HG02884 (cell line): ENCODE data around the gene C2orf68.
"Not testable (repeated sequence)": the region's sequence is repeated elsewhere in the genome, so short reads cannot be mapped to it uniquely, and the experiment has no call there.

Experiments
- ATAC-seq: cut with Tn5 transposase; IDR thresholded peaks from one replicate; pipeline ENCODE4 v1.9.1; 2021; ENCODE audit warnings: mild to moderate bottlenecking, moderate library complexity; ENCODE audit not compliant: unreplicated experiment

The C2orf68 gene

GRCh38 chr2:85599468-85600234 lies 12.2 kb downstream of the C2orf68 start:
- ATAC-seq = no peak

GRCh38 chr2:85598594-85599340 lies 13.1 kb downstream of the C2orf68 start:
- ATAC-seq = no peak

GRCh38 chr2:85597241-85597640 lies 14.6 kb downstream of the C2orf68 start:
- no peak for ATAC-seq

DNA sequence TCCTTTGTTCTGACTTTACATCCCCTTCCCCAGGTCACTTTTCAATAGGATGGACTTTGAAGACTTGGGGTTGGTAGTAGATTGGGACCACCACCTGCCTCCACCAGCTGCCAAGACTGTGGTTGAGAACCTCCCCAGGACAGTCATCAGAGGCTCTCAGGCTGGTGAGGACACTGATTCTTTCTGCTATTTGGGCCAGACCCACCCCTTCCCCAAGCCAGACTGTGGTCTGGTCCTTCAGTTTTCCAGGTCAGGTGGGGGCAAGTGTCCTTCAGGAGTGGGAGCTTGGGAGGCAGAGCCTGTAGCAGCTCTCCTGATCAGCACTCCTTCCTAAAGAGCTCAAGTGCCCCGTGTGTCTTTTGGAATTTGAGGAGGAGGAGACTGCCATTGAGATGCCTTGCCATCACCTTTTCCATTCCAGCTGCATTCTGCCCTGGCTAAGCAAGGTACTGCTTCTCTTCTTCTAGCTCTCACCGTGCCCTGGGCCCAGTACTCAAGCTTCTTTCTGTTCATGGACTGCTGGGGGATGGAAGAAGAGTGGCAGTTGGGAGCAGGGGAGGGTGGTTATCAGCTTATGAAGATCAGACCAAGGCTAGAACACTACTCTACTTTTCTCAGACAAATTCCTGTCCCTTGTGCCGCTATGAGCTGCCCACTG lies 15.3 kb downstream of the C2orf68 start:
- no peak for ATAC-seq

- no peak for ATAC-seq
Measured at GRCh38 chr2:85596026-85596333, 15.9 kb downstream of the C2orf68 start.

DNA sequence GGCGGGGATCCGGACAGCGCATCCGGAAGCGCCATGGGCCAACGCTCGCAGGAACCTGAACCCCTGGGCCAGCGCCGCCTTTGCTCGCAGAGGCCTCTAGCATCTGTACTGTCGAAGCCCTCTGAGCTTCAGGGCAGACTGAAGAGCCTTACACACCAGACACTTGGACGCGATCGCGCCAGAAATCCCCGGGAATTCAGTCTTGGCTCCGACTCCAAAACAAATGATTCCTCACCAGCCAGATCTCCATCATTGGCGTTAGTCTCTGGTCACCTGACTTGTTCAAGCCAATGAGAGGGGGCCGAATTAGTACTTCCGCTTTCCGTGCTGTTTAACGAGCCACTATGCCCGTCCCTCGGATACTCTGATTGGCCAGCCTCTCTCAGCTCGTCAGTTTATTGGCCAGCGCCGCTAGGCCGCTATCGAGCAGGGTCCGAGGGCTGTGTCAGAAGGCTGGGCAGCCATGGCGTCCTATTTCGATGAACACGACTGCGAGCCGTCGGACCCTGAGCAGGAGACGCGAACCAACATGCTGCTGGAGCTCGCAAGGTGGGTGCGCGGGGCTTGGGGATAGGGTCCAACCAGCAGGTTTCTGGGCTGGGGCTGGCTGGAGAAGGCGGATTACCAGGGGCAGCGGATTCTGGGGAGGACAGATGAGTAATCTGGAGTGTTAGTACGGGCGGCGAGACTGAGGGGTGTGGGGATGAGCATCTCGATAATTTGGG lies 16.4 kb downstream of the C2orf68 start, which contains the start of gene RNF181:
TSS of gene RNF181 (plus strand) at position 445 of the 725 bp plus-strand sequence. CDS start at position 464, 19 bp downstream.
- ATAC-seq = peak; percentile 100

DNA sequence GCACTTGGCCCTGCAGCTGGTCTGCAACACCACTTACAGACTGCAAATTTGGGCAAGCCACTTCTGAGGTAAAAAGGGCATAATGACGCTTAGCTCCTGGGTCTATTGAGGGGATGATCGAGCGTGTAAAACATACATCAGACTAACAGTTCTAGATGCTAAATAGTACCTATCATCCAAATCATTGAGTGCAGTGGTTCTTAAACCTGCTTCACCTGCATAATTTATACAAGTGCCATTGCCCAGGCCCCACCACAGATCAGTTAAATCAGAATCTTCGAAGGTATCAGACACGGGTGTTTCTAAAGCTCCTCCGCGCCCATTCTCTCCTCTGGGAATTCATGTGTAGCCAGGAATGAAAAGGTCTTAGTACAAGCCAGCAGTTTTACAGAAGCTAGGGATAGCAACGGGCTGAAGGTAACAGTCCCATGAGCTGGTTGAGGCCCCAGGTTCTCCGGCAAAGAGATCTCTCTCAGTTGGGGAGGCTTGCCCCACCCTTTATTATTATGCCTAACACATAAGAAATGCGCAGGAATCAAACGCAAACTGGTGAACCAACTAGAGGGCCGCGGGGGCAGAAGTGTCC lies 17.1 kb downstream of the C2orf68 start:
- ATAC-seq = no peak

DNA sequence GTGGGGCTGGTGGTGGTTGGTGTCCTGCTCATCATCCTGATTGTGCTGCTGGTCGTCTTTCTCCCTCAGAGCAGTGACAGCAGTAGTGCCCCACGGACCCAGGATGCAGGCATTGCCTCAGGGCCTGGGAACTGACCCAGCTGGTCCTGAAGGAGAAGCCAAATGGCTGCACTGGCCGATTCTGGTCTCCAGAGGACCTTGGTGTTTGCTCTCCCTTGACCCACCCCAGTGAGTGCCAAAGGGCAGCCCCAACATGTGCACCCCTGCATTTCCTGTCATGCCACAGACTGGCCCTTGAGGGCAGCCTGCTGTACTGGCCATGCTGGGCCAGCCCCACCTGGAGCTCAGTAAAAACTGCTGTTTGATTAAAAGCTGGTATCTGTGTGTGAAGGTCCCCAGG lies 18.8 kb downstream of the C2orf68 start:
- no peak for ATAC-seq

GRCh38 chr2:85592299-85592698 lies 19.6 kb downstream of the C2orf68 start:
- ATAC-seq = not testable (repeated sequence)

DNA sequence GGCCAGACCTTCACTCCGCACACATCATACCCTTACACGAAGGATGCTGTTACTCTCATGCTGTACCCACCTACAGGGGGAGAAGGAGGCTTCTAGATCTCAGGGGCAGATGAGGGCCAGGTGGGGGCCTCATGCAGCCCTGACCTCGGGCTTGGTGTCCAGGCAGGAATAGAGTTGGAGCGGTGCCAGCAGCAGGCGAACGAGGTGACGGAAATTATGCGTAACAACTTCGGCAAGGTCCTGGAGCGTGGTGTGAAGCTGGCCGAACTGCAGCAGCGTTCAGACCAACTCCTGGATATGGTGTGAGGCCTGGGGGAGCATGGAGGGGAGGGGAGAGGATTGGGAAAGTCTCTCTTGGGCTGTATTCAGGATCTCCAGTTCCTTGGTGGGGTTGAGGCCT lies 20.3 kb downstream of the C2orf68 start:
- ATAC-seq = no peak

- ATAC-seq = no peak
Measured at GRCh38 chr2:85590950-85591349, 20.9 kb downstream of the C2orf68 start.

GRCh38 chr2:85589982-85590791 lies 21.7 kb downstream of the C2orf68 start:
- no peak for ATAC-seq

GRCh38 chr2:85589181-85589580 lies 22.7 kb downstream of the C2orf68 start:
- no peak for ATAC-seq

GRCh38 chr2:85588645-85589044 lies 23.2 kb downstream of the C2orf68 start:
- no peak for ATAC-seq

- ATAC-seq = no peak
Measured at GRCh38 chr2:85588236-85588635, 23.6 kb downstream of the C2orf68 start.

- ATAC-seq = no peak
Measured at GRCh38 chr2:85585781-85586105, 26.1 kb downstream of the C2orf68 start.

DNA sequence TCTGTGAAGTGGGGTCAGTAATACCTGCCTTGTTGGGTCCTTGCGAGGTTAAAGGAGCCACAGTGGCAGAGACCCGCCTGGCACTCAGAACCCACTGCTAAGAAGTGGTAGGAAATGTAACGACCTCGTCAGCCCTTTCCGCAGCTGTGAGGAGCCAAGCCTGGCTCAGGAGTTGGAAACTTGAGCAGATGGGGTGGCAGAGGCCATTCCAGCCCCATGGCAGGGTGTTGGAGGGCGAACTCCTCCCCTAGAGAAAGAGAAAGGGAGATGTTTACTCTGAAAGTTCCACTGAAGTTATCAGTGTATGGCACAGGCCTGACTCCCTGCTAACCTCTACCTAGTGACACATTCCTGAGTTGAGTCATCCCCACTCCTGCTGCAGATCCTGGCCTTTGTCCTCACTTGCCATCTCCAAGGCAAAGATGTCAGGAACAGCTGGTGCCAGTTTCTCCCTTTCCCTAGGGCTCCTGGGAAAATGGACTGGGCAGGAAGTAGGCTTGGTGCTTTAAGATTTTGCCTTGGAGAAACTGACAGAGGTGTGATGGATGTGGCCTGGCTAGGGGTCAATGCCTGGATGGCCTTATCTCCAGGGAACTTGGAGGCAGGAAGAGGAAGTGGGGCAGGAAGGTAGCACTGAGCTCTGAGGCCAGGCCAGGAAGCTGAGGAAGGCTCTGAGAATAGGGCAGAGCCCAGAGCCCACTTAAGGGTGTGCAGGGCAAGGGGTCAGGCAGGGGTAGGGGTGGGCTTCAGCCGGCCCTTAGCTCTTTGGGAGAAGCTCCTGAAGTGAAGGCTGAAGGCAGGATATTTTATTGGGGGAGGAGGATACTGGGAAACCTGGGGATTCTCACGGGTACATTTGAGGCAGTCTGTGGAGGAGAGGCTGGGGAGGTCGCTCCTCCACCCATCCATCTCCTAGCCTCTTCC lies 26.7 kb downstream of the C2orf68 start:
- peak; percentile 49 for ATAC-seq

DNA sequence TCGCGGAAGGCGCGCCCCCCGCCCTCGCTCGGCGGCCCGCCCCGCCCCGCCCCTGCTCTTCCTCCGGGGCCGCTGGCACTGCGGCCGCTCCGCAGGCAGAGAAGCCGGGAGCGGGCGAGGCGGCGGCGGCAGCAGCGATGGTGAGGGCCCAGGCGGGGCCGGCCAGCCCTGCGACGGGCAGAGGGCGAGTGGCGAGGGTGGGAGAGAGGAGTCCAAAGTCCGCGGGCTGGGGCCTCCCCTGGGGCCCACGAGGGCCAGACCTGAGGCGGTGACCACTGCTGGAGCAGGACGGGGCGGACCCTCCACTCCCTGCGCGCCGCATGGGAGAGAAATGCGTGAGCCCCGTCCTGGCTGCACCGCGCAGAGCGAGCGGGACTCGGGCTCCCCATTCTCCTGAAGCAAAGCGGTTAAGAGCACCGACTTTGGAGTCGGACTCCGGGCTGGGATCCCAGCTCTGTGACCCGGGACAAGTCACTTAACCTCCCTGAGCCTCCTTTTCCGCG lies 27.5 kb downstream of the C2orf68 start, which contains the start of gene VAMP5:
TSS of gene VAMP5 (plus strand) at position 78 of the 503 bp plus-strand sequence. CDS start at position 138, 60 bp downstream.
- peak; percentile 41 for ATAC-seq
